Mesenchymal stem cell (in vitro differentiated cells and primary cell): ENCODE results near the gene HDAC4.

Source experiments
- DNase-seq: peaks from one replicate; pipeline ENCODE4 v3.0.0-alpha.2; 2013
- H2AFZ ChIP-seq: one replicate; pipeline ENCODE4 v1.6.1; 2013; ENCODE audit warnings: low read depth, mild to moderate bottlenecking, control low read depth, inconsistent platforms, low read length, moderate library complexity
- H2AK5ac ChIP-seq: 2 replicates; pipeline ENCODE4 v1.6.1; 2013; ENCODE audit warnings: low read length, moderate library complexity, mild to moderate bottlenecking, inconsistent platforms; ENCODE audit not compliant: severe bottlenecking
- H2BK120ac ChIP-seq: one replicate; pipeline ENCODE4 v1.6.1; 2013; ENCODE audit warnings: low read depth, mild to moderate bottlenecking, inconsistent platforms, low read length, moderate library complexity
- H2BK12ac ChIP-seq, 2 experiments: one replicate each; pipeline ENCODE4 v1.6.1; 2013; ENCODE audit warnings: inconsistent platforms in 2 of 2, low read length in 2 of 2, mild to moderate bottlenecking in 2 of 2, moderate library complexity in 2 of 2, control low read depth in 1 of 2
- H2BK15ac ChIP-seq: one replicate; pipeline ENCODE4 v1.6.1; 2013; ENCODE audit warnings: mild to moderate bottlenecking, low read depth, inconsistent platforms; ENCODE audit not compliant: poor library complexity, severe bottlenecking
- H2BK5ac ChIP-seq: 2 replicates; pipeline ENCODE4 v1.6.1; 2013; ENCODE audit warnings: low read depth, mild to moderate bottlenecking, low read length, control low read depth, inconsistent platforms; ENCODE audit not compliant: poor library complexity, severe bottlenecking
- H3K14ac ChIP-seq, 2 experiments: one replicate each; pipeline ENCODE4 v1.6.1; 2013; ENCODE audit warnings: inconsistent platforms in 2 of 2, low read length in 2 of 2, control low read depth in 1 of 2, mild to moderate bottlenecking in 1 of 2, moderate library complexity in 1 of 2
- H3K18ac ChIP-seq, 2 experiments: one replicate each; pipeline ENCODE4 v1.6.1; 2013; ENCODE audit warnings: inconsistent platforms in 2 of 2, low read length in 2 of 2, control low read depth in 1 of 2, low read depth in 1 of 2, mild to moderate bottlenecking in 1 of 2
- H3K23ac ChIP-seq, 2 experiments: one replicate each; pipeline ENCODE4 v1.6.1; 2013; ENCODE audit warnings: inconsistent platforms in 2 of 2, low read length in 2 of 2, mild to moderate bottlenecking in 2 of 2, moderate library complexity in 2 of 2, control low read depth in 1 of 2
- H3K27ac ChIP-seq: 2 replicates; pipeline ENCODE4 v1.5.1; 2013; ENCODE audit warnings: mild to moderate bottlenecking, moderate library complexity, low read length, control low read depth, inconsistent platforms; ENCODE audit not compliant: poor library complexity, severe bottlenecking
- H3K27me3 ChIP-seq, 2 experiments: 2 replicates each; pipeline versions ENCODE4 v1.6.1 to v1.7.0; 2013; ENCODE audit warnings: low read length in 2 of 2, mild to moderate bottlenecking in 2 of 2, moderate library complexity in 2 of 2, control low read depth in 1 of 2, inconsistent platforms in 1 of 2; ENCODE audit not compliant: control insufficient read depth in 1 of 2, insufficient read depth in 1 of 2
- H3K36me3 ChIP-seq, 2 experiments: 2 replicates each; pipeline versions ENCODE4 v1.6.1 to v1.7.0; 2013; ENCODE audit warnings: low read length in 2 of 2, control low read depth in 1 of 2, inconsistent platforms in 1 of 2, low read depth in 1 of 2, mild to moderate bottlenecking in 1 of 2; ENCODE audit not compliant: insufficient read depth in 2 of 2, control insufficient read depth in 1 of 2
- H3K4ac ChIP-seq, 2 experiments: one replicate each; pipeline ENCODE4 v1.6.1; 2013; ENCODE audit warnings: inconsistent platforms in 2 of 2, low read length in 2 of 2, mild to moderate bottlenecking in 2 of 2, moderate library complexity in 2 of 2, control low read depth in 1 of 2, low read depth in 1 of 2
- H3K4me1 ChIP-seq: 2 replicates; pipeline ENCODE4 v1.6.1; 2013; ENCODE audit warnings: low read depth, low read length, control low read depth; ENCODE audit not compliant: control insufficient read depth, insufficient read depth
- H3K4me2 ChIP-seq: 2 replicates; pipeline ENCODE4 v1.6.1; 2013; ENCODE audit warnings: low read length, mild to moderate bottlenecking, inconsistent platforms; ENCODE audit not compliant: poor library complexity, severe bottlenecking
- H3K4me3 ChIP-seq, 2 experiments: 2 replicates each; pipeline versions ENCODE4 v1.5.1 to v1.7.0; 2013; ENCODE audit warnings: low read length in 2 of 2, mild to moderate bottlenecking in 2 of 2, control low read depth in 1 of 2, low read depth in 1 of 2; ENCODE audit not compliant: insufficient read depth in 1 of 2
- H3K79me1 ChIP-seq: replicated peaks from 2 replicates; pipeline ENCODE4 v1.6.1; 2013; ENCODE audit warnings: mild to moderate bottlenecking, control low read depth, low read length, inconsistent platforms; ENCODE audit not compliant: poor library complexity, severe bottlenecking
- H3K9ac ChIP-seq: 2 replicates; pipeline ENCODE4 v1.7.0; 2013; ENCODE audit warnings: mild to moderate bottlenecking, low read length, moderate library complexity
- H3K9me3 ChIP-seq: 2 replicates; pipeline ENCODE4 v1.7.0; 2013; ENCODE audit warnings: mild to moderate bottlenecking, low read length; ENCODE audit not compliant: control insufficient read depth
- H4K8ac ChIP-seq: one replicate; pipeline ENCODE4 v1.6.1; 2013; ENCODE audit warnings: inconsistent platforms, mild to moderate bottlenecking, low read length, moderate library complexity
- H4K91ac ChIP-seq: one replicate; pipeline ENCODE4 v1.6.1; 2013; ENCODE audit warnings: mild to moderate bottlenecking, low read length, inconsistent platforms
- WGBS: methylation state at CpG from one replicate; pipeline ENCODE4 v1.1.7; 2013; ENCODE audit warnings: mixed read lengths; 5-methylcytosine and 5-hydroxymethylcytosine counted together

HDAC4 gene

DNA sequence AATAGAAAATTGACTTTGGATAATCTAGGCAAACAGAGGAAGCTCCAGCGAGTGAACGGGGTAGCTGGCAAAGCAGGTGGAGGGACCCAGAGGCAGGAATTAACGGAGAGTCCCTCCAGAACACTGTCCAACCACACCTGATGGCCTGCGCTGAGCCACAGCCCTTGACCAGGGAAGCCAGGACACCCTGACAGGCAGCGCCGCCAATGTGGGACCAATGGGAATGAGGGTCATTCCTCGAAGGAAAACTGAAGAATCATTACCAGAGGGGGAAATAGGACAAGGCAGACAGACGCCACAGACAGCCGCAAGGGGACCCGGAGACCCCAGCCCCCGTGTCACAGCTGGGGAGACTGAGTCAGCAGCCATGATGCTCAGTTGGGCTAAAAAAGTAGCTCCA is 40.8 kb downstream of the HDAC4 start:
- Histone ChIP-seq H3K4ac (no peak overlapping the region), H3K18ac (no peak overlapping the region), H3K4me2 (no peak overlapping the region), H2AFZ (no peak overlapping the region), H4K91ac (no peak overlapping the region), H2BK5ac (no peak overlapping the region), H2AK5ac (no peak overlapping the region), H3K23ac (no peak overlapping the region), H3K79me1 (peaks cover 44% of the 10 kb centered on the region), H3K9me3 (no peaks in the 10 kb centered on the region), H2BK120ac (no peak overlapping the region), H3K27me3 (no peaks in the 10 kb centered on the region), H4K8ac (no peak overlapping the region), H2BK15ac (no peak overlapping the region), H3K9ac (no peak overlapping the region), H3K27ac (no peak overlapping the region), H3K4me1 (peaks cover 10% of the 10 kb centered on the region), H2BK12ac (peak overlapping the region in 1 of 2 experiments; percentile 32), H3K36me3 (peaks cover 0 to 3% of the 10 kb centered on the region in 2 experiments), H3K4me3 (no peak overlapping the region), H3K14ac (peak overlapping the region in 1 of 2 experiments; percentile 44)
- 97% methylated on average over 11 of the region's 11 CpGs for WGBS
- DNase-seq = no peak

DNA sequence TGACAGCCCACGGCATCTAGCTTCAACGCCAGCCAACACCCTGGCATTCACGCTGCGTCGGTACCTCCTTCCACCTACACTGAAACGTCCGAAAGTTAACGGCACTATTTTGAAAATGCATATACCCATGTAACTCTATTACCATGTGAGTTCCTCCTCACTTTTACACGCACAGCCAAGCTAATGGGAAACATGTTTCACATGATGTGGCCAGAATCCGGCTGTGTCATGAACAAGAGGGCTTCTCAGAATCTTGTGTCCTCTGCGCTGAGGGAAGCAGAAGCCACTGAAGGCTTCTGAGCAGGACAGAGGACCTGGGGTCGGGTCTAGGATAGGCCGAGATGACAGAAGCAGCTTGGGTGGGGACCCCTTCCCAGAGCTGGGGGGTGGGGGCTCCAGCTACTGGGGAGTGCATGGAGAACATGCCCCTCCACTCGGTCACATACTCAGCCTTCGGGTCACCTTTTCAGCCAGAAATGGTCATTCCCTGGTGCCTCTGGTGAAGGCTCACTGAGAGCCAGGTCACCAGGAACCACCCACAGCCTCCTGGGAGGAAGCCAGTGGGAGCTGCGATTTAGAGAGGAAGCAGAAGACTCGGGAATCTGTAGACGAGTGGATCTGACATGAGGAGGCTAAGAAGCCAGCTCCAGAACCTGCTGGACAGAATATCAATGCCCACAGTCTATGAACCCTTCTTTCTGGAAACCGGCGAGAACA is 41.5 kb downstream of the HDAC4 start:
- H3K14ac ChIP-seq = no peak overlapping the region
- no peak overlapping the region for H3K18ac ChIP-seq
- H2BK5ac ChIP-seq = no peak overlapping the region
- H3K4me3 ChIP-seq = peak overlapping the region in 1 of 2 experiments; percentile 5
- no peak overlapping the region for H3K9ac ChIP-seq
- no peak overlapping the region for H4K8ac ChIP-seq
- no peak overlapping the region for H3K27ac ChIP-seq
- 95% methylated on average over 20 of the region's 20 CpGs for WGBS
- H3K4me1 ChIP-seq = peaks cover 10% of the 10 kb centered on the region
- H2AFZ ChIP-seq = no peak overlapping the region
- H3K36me3 ChIP-seq = peaks cover 0 to 3% of the 10 kb centered on the region in 2 experiments
- DNase-seq = no peak
- H2BK15ac ChIP-seq = no peak overlapping the region
- H3K4me2 ChIP-seq = no peak overlapping the region
- no peak overlapping the region for H2AK5ac ChIP-seq
- H3K27me3 ChIP-seq = no peaks in the 10 kb centered on the region
- no peak overlapping the region for H4K91ac ChIP-seq
- no peak overlapping the region for H3K4ac ChIP-seq
- H3K9me3 ChIP-seq = no peaks in the 10 kb centered on the region
- no peak overlapping the region for H2BK120ac ChIP-seq
- peaks cover 41% of the 10 kb centered on the region for H3K79me1 ChIP-seq
- H3K23ac ChIP-seq = no peak overlapping the region
- H2BK12ac ChIP-seq = no peak overlapping the region

DNA sequence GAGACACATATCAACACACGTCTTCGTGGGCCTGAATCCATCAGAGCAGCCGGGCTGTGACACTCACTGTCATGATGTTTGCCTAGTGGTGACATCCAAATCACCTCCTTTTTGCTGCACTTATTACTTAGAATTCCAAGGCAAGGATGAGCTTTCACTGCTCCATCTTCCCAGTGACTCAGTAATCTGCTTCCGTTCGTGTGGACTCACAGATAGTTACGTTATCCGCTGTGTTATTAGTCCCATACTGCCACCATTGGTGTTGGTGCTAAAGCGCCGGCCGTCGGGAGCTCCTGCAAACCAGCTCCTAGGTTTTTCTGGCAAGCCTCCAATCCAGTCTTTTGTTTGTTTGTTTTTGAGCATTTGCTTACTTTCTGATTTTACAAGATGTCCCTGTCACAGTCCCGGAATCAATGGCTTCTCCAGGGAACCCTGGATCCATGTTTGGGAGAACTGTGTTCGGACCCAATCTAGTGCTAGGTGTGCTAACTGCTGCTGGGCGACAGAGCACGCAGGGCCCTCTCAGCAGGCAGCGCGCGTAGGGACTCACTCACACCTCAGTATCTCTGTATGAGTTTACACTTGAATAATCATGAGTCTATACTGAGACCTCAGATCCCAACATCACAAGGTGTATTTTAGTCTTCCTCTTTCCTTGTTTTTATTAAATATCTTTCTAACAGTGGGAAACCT is 42.6 kb downstream of the HDAC4 start:
- no peak overlapping the region for H2BK15ac ChIP-seq
- peak; percentile 11 for DNase-seq
- H2AFZ ChIP-seq = no peak overlapping the region
- H2BK120ac ChIP-seq = no peak overlapping the region
- WGBS = 93% methylated on average over 15 of the region's 18 CpGs
- no peak overlapping the region for H3K9ac ChIP-seq
- peak overlapping the region in 1 of 2 experiments; percentile 50 for H3K18ac ChIP-seq
- H3K4me2 ChIP-seq = no peak overlapping the region
- H3K23ac ChIP-seq = no peak overlapping the region
- H2BK5ac ChIP-seq = no peak overlapping the region
- no peak overlapping the region for H3K4ac ChIP-seq
- peaks cover 9% of the 10 kb centered on the region for H3K4me1 ChIP-seq
- no peak overlapping the region for H3K14ac ChIP-seq
- no peak overlapping the region for H3K4me3 ChIP-seq
- H3K27ac ChIP-seq = no peak overlapping the region
- H2AK5ac ChIP-seq = no peak overlapping the region
- no peaks in the 10 kb centered on the region for H3K27me3 ChIP-seq
- H4K91ac ChIP-seq = no peak overlapping the region
- H3K9me3 ChIP-seq = no peaks in the 10 kb centered on the region
- H3K79me1 ChIP-seq = peaks cover 41% of the 10 kb centered on the region
- peaks cover 0 to 3% of the 10 kb centered on the region in 2 experiments for H3K36me3 ChIP-seq
- no peak overlapping the region for H4K8ac ChIP-seq
- H2BK12ac ChIP-seq = no peak overlapping the region

DNA sequence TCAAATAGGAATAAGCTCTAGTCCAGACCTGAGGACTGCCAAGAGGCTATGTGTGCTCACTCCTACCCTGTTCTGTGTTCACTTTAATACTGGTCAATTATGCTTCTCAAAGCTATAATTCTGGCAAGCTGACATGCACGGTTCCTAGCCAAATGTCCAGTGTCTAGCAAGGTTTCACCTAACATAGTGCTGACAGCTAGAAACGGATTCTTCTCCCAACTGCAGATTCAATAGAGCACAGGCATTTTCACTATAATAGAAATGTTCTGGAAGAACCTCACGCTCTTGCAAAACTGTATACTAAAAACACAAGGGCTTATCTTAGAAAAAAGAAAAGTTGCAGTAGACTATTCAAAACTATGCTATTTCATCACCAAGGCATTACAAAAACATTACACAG is 45.1 kb downstream of the HDAC4 start:
- Histone ChIP-seq H2AFZ (no peak overlapping the region), H4K91ac (no peak overlapping the region), H3K9me3 (no peaks in the 10 kb centered on the region)

More for the DNA sequence above, 45.1 kb downstream of the HDAC4 start:
- H2BK5ac ChIP-seq = no peak overlapping the region
- WGBS = 88% methylated on average over 3 of the region's 3 CpGs
- H3K9ac ChIP-seq = no peak overlapping the region
- no peak overlapping the region for H4K8ac ChIP-seq
- H2BK15ac ChIP-seq = no peak overlapping the region
- no peak overlapping the region for H3K4ac ChIP-seq
- no peak for DNase-seq
- peaks cover 8% of the 10 kb centered on the region for H3K4me1 ChIP-seq
- no peak overlapping the region for H3K4me2 ChIP-seq
- no peak overlapping the region for H3K18ac ChIP-seq
- H3K14ac ChIP-seq = no peak overlapping the region
- peaks cover 14 to 16% of the 10 kb centered on the region in 2 experiments for H3K36me3 ChIP-seq
- peaks cover 42% of the 10 kb centered on the region for H3K79me1 ChIP-seq
- no peak overlapping the region for H2BK12ac ChIP-seq
- no peaks in the 10 kb centered on the region for H3K27me3 ChIP-seq
- no peak overlapping the region for H2BK120ac ChIP-seq
- H3K27ac ChIP-seq = no peak overlapping the region
- H3K4me3 ChIP-seq = no peak overlapping the region
- no peak overlapping the region for H2AK5ac ChIP-seq
- H3K23ac ChIP-seq = no peak overlapping the region
